DND-41 (cell line): ENCODE data around the gene ATP6V1B1.

Experiments used
- EZH2 ChIP-seq: IDR thresholded peaks from 3 replicates; pipeline ENCODE4 v1.6.1; 2012; ENCODE audit warnings: borderline replicate concordance, low read depth, mild to moderate bottlenecking, moderate library complexity, low read length, inconsistent platforms; ENCODE audit not compliant: severe bottlenecking
- TF ChIP-seq, protein P1 (sequence below): IDR thresholded peaks from 2 replicates; pipeline ENCODE4 v1.5.1; 2012; ENCODE audit warnings: borderline replicate concordance, low read length, moderate library complexity, mild to moderate bottlenecking; ENCODE audit not compliant: poor library complexity, severe bottlenecking; ENCODE audit errors: extremely low read depth

DNA sequence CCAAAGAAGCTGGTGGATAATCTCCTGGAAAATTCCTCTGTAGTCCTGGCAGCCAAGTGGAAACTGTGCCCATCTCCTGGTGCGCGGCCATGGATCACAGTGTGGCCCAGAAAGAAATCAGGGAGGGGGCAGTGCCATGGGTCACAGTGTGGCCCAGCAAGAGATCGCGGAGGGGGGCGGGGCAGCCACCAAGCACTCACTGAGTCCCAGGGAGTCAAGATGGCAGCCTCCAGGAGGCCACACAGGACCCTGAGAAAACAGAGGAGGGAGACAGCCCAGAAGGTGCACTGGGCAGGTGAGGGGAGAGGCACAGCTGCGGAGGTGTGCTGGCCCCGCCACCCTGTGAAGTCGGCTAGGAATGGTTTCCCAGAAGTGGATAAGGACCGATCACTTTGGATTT lies 8.1 kb upstream of the ATP6V1B1 start:
- TF ChIP-seq, protein P1, sequence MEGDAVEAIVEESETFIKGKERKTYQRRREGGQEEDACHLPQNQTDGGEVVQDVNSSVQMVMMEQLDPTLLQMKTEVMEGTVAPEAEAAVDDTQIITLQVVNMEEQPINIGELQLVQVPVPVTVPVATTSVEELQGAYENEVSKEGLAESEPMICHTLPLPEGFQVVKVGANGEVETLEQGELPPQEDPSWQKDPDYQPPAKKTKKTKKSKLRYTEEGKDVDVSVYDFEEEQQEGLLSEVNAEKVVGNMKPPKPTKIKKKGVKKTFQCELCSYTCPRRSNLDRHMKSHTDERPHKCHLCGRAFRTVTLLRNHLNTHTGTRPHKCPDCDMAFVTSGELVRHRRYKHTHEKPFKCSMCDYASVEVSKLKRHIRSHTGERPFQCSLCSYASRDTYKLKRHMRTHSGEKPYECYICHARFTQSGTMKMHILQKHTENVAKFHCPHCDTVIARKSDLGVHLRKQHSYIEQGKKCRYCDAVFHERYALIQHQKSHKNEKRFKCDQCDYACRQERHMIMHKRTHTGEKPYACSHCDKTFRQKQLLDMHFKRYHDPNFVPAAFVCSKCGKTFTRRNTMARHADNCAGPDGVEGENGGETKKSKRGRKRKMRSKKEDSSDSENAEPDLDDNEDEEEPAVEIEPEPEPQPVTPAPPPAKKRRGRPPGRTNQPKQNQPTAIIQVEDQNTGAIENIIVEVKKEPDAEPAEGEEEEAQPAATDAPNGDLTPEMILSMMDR, result no peak
- TF ChIP-seq EZH2, result no peak
